ENCODE results near the gene PACSIN2. TPM values are rescaled to one million over a fixed set of nuclear protein-coding genes. Genes with fewer than 3 reads are reported as not detected.
"Not testable (repeated sequence)": the region's sequence is repeated elsewhere in the genome, so short reads cannot be mapped to it uniquely, and the experiment has no call there.

Gene PACSIN2
- total RNA-seq, 2 experiments from 2014 or later: 33.5 to 35.7 TPM

GRCh38 chr22:42977569-42977968, 37.4 kb downstream of the PACSIN2 start:
- TF ChIP-seq, protein P1, sequence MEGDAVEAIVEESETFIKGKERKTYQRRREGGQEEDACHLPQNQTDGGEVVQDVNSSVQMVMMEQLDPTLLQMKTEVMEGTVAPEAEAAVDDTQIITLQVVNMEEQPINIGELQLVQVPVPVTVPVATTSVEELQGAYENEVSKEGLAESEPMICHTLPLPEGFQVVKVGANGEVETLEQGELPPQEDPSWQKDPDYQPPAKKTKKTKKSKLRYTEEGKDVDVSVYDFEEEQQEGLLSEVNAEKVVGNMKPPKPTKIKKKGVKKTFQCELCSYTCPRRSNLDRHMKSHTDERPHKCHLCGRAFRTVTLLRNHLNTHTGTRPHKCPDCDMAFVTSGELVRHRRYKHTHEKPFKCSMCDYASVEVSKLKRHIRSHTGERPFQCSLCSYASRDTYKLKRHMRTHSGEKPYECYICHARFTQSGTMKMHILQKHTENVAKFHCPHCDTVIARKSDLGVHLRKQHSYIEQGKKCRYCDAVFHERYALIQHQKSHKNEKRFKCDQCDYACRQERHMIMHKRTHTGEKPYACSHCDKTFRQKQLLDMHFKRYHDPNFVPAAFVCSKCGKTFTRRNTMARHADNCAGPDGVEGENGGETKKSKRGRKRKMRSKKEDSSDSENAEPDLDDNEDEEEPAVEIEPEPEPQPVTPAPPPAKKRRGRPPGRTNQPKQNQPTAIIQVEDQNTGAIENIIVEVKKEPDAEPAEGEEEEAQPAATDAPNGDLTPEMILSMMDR (IDR thresholded peaks at IDR 0.05): no peak
- Mint-ChIP-seq H3K4me3 (no peak overlapping the region), H3K27ac (no peak overlapping the region), H3K27me3 (no peaks in the 10 kb centered on the region), H3K4me1 (ENCODE audit: low read depth) (peaks cover 32% of the 10 kb centered on the region), H3K36me3 (ENCODE audit: low read depth) (no peaks in the 10 kb centered on the region), H3K9me3 (no peaks in the 10 kb centered on the region)
- DNase-seq: no peak
- CTCF ChIA-PET: no interaction called here
- intact Hi-C loops (cut with micrococcal nuclease): no loop called here
- POLR2A ChIA-PET: no interaction called here
- no peak for ATAC-seq

- TF ChIP-seq, protein P1 (IDR thresholded peaks at IDR 0.05): no peak
- ChIA-PET POLR2A (no interaction called here), CTCF (no interaction called here)
- peaks cover 3% of the 10 kb centered on the region for H3K36me3 Mint-ChIP-seq (ENCODE audit: low read depth)
- no peaks in the 10 kb centered on the region for H3K27me3 Mint-ChIP-seq
- H3K4me1 Mint-ChIP-seq (ENCODE audit: low read depth): peaks cover 32% of the 10 kb centered on the region
- H3K9me3 Mint-ChIP-seq: no peaks in the 10 kb centered on the region
- intact Hi-C loops (cut with micrococcal nuclease): no loop called here
- no peak overlapping the region for H3K27ac Mint-ChIP-seq
- H3K4me3 Mint-ChIP-seq: no peak overlapping the region
- ATAC-seq (no peak), DNase-seq (no peak)
These were observed 38.6 kb downstream of the PACSIN2 start for GRCh38 chr22:42976217-42976933.

- Mint-ChIP-seq H3K4me3 (no peak overlapping the region), H3K9me3 (no peaks in the 10 kb centered on the region), H3K27me3 (no peaks in the 10 kb centered on the region), H3K4me1 (ENCODE audit: low read depth) (peaks cover 43% of the 10 kb centered on the region), H3K36me3 (ENCODE audit: low read depth) (peaks cover 13% of the 10 kb centered on the region), H3K27ac (no peak overlapping the region)
- no peak for DNase-seq
- POLR2A ChIA-PET: interaction anchor here (1.0 kb wide), 1 partner anchor 17 kb away, joined by 3 read pairs; no protein-coding TSS in a partner anchor
- intact Hi-C loops (cut with micrococcal nuclease): no loop called here
- TF ChIP-seq, protein P1 (IDR thresholded peaks at IDR 0.05): no peak
- no peak for ATAC-seq
- CTCF ChIA-PET: no interaction called here
These were observed 40.7 kb downstream of the PACSIN2 start for GRCh38 chr22:42974223-42974622.

DNA sequence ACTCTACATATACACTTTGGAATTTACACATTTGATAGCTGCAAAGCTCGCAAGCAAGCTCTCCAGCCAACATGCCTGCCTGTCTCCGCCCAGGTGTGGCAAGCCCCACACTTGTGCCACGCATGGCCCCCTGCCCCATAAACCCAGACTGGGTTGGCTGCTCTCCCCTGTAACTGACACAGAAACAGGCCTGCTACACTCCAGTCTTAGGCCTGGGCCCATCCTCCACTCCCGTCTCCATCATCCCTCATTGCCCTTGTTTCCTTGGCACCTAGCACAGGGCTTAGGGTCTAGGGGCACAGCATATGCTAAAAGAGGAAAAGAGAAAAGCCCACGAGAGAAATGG, 41.4 kb downstream of the PACSIN2 start:
- CTCF ChIA-PET: no interaction called here
- H3K36me3 Mint-ChIP-seq (ENCODE audit: low read depth): peaks cover 13% of the 10 kb centered on the region
- no peak overlapping the region for H3K4me3 Mint-ChIP-seq
- no peaks in the 10 kb centered on the region for H3K9me3 Mint-ChIP-seq
- H3K27ac Mint-ChIP-seq: no peak overlapping the region
- ATAC-seq (no peak), DNase-seq (no peak)
- peaks cover 39% of the 10 kb centered on the region for H3K4me1 Mint-ChIP-seq (ENCODE audit: low read depth)
- POLR2A ChIA-PET: interaction anchor here (1.0 kb wide), 1 partner anchor 16 kb away, joined by 3 read pairs; no protein-coding TSS in a partner anchor
- TF ChIP-seq, protein P1 (IDR thresholded peaks at IDR 0.05): no peak
- no peaks in the 10 kb centered on the region for H3K27me3 Mint-ChIP-seq
- intact Hi-C loops (cut with micrococcal nuclease): no loop called here

GRCh38 chr22:42972649-42973535, 42.1 kb downstream of the PACSIN2 start:
- no peak for DNase-seq
- Mint-ChIP-seq H3K9me3 (no peaks in the 10 kb centered on the region), H3K27ac (no peak overlapping the region), H3K27me3 (no peaks in the 10 kb centered on the region), H3K4me3 (no peak overlapping the region), H3K36me3 (ENCODE audit: low read depth) (peaks cover 13% of the 10 kb centered on the region), H3K4me1 (ENCODE audit: low read depth) (peaks cover 36% of the 10 kb centered on the region)
- intact Hi-C loops (cut with micrococcal nuclease): no loop called here
- no peak for ATAC-seq
- POLR2A ChIA-PET: interaction anchor here (1.0 kb wide), 1 partner anchor 15 kb away, joined by 3 read pairs; no protein-coding TSS in a partner anchor
- CTCF ChIA-PET: interaction anchor here (0.9 to 1.0 kb wide), 2 partner anchors 87 to 105 kb away, joined by 3 read pairs; no protein-coding TSS in a partner anchor
- TF ChIP-seq, protein P1 (IDR thresholded peaks at IDR 0.05): no peak

GRCh38 chr22:42971473-42971860, 43.5 kb downstream of the PACSIN2 start:
- H3K27me3 Mint-ChIP-seq; CTCF ChIA-PET; DNase-seq; H3K4me3 Mint-ChIP-seq; ATAC-seq; H3K9me3 Mint-ChIP-seq; intact Hi-C loops (cut with micrococcal nuclease); POLR2A ChIA-PET; H3K27ac Mint-ChIP-seq: not testable (repeated sequence)
- peaks cover 13% of the 10 kb centered on the region for H3K36me3 Mint-ChIP-seq (ENCODE audit: low read depth)
- H3K4me1 Mint-ChIP-seq (ENCODE audit: low read depth): peaks cover 36% of the 10 kb centered on the region
